CD4-positive, alpha-beta T cell (primary cell): ENCODE data around the gene HECW1. TPM values are rescaled to one million over a fixed set of nuclear protein-coding genes. Genes with fewer than 3 reads are reported as not detected.

ENCODE experiments used
- ATAC-seq: fragments of 200-7000 bp; cut with Tn5 transposase; one replicate; pipeline ENCODE4 v1.10.0; 2022; ENCODE audit warnings: mild to moderate bottlenecking; ENCODE audit not compliant: poor library complexity
- CTCF ChIA-PET: fragments of 350-600 bp; sonication (Branson Sonifier 250); formaldehyde crosslinking; loops from one replicate; lab custom pipeline; 2021; ENCODE audit warnings: antibody characterized with exemption, inconsistent platforms; lab: Charles Lee
- POLR2A ChIA-PET: fragments of 350-600 bp; sonication (Branson Sonifier 250); formaldehyde crosslinking; loops from one replicate; lab custom pipeline; 2021; ENCODE audit warnings: antibody characterized with exemption, inconsistent platforms; lab: Charles Lee
- DNase-seq, 14 experiments: peaks; one replicate each; pipeline ENCODE4 v3.0.0-alpha.2; 2013 to 2020; ENCODE audit warnings: mixed read lengths in 2 of 14
- H3K27ac ChIP-seq, 2 donors: one replicate each; pipeline versions ENCODE4 v1.5.1 to v1.7.0; 2013; ENCODE audit warnings: low read length in 2 of 2, low read depth in 1 of 2, mild to moderate bottlenecking in 1 of 2
- H3K27me3 ChIP-seq, 2 experiments: 1 replicate in 1 of 2; 2 replicates in 1 of 2; pipeline versions ENCODE4 v1.6.1 to v1.7.0; 2013; ENCODE audit warnings: low read length in 2 of 2, control low read depth in 1 of 2, mild to moderate bottlenecking in 1 of 2, moderate library complexity in 1 of 2; ENCODE audit not compliant: insufficient read depth in 2 of 2, control insufficient read depth in 1 of 2
- H3K36me3 ChIP-seq: one replicate; pipeline ENCODE4 v1.6.1; 2013; ENCODE audit warnings: low read length, control low read depth; ENCODE audit not compliant: insufficient read depth
- H3K4me1 ChIP-seq: one replicate; pipeline ENCODE4 v1.6.1; 2013; ENCODE audit warnings: low read length, control low read depth; ENCODE audit not compliant: insufficient read depth
- H3K4me3 ChIP-seq: one replicate; pipeline ENCODE4 v1.5.1; 2013; ENCODE audit warnings: mild to moderate bottlenecking, low read length, moderate library complexity
- H3K9me3 ChIP-seq, 2 experiments: 1 replicate in 1 of 2; 2 replicates in 1 of 2; pipeline versions ENCODE4 v1.6.1 to v1.7.0; 2013; ENCODE audit warnings: low read length in 2 of 2, mild to moderate bottlenecking in 2 of 2, control low read depth in 1 of 2, moderate library complexity in 1 of 2; ENCODE audit not compliant: control insufficient read depth in 1 of 2, insufficient read depth in 1 of 2
- H3K27ac Mint-ChIP-seq: one replicate; pipeline ENCODE4 v1.8.0; 2020; ENCODE audit warnings: mixed read lengths
- H3K27me3 Mint-ChIP-seq: one replicate; pipeline ENCODE4 v1.8.0; 2021; ENCODE audit warnings: mixed read lengths
- H3K36me3 Mint-ChIP-seq: one replicate; pipeline ENCODE4 v1.8.0; 2021; ENCODE audit warnings: low read depth, mixed read lengths
- H3K4me1 Mint-ChIP-seq: one replicate; pipeline ENCODE4 v1.8.0; 2021; ENCODE audit warnings: low read depth, mixed read lengths
- H3K4me3 Mint-ChIP-seq: one replicate; pipeline ENCODE4 v1.8.0; 2020; ENCODE audit warnings: mild to moderate bottlenecking, mixed read lengths
- H3K9me3 Mint-ChIP-seq: one replicate; pipeline ENCODE4 v1.8.0; 2020; ENCODE audit warnings: mixed read lengths
- intact Hi-C, 2 experiments: fragments of 100-400 bp; cut with DNase I in 1 of 2; cut with micrococcal nuclease in 1 of 2; formaldehyde crosslinking; loops; one replicate each; pipeline versions ENCODE4 v1.15.1 to v1.9.0; 2023 to 2025; cut with DNase I, micrococcal nuclease
- total RNA-seq, 174 experiments: library from RNA in 2 of 174; stranded (reverse) in 2 of 174; gene quantifications; one replicate each; pipeline ENCODE4 v1.2.3 and lab custom pipeline; 2021 to 2026
- TF ChIP-seq, protein P1 (sequence below): fragments of 200-600 bp; IDR thresholded peaks from one replicate; pipeline ENCODE4 v1.8.0; 2022; ENCODE audit warnings: antibody characterized with exemption, mild to moderate bottlenecking

The HECW1 gene
- total RNA-seq, 2 experiments from 2014 or later = not detected

DNA sequence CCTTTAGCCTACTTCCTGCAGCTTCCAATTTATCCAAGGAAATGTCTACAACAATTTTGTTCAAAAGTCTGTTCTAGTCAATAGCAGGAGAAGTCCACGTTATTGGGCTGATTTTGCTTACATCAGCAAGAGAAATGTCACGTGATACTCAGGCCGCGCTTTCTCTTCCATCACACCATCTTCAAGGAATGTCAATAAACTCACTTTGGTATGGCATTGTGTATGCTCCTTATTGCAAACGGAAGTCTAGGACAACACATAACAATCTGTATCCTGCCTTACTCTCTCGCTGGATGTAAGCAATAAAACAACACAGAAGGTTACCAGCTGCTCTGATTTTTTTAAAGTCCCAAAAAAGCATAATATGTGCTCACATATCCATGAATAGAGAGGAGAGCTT, 453.3 kb downstream of the HECW1 start:
- TF ChIP-seq, protein P1, sequence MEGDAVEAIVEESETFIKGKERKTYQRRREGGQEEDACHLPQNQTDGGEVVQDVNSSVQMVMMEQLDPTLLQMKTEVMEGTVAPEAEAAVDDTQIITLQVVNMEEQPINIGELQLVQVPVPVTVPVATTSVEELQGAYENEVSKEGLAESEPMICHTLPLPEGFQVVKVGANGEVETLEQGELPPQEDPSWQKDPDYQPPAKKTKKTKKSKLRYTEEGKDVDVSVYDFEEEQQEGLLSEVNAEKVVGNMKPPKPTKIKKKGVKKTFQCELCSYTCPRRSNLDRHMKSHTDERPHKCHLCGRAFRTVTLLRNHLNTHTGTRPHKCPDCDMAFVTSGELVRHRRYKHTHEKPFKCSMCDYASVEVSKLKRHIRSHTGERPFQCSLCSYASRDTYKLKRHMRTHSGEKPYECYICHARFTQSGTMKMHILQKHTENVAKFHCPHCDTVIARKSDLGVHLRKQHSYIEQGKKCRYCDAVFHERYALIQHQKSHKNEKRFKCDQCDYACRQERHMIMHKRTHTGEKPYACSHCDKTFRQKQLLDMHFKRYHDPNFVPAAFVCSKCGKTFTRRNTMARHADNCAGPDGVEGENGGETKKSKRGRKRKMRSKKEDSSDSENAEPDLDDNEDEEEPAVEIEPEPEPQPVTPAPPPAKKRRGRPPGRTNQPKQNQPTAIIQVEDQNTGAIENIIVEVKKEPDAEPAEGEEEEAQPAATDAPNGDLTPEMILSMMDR = no peak
- Mint-ChIP-seq H3K4me3 (no peak overlapping the region), H3K9me3 (no peaks in the 10 kb centered on the region), H3K36me3 (no peaks in the 10 kb centered on the region), H3K4me1 (no peaks in the 10 kb centered on the region), H3K27me3 (peaks cover 22% of the 10 kb centered on the region), H3K27ac (no peak overlapping the region)
- POLR2A ChIA-PET = interaction anchor here (0.6 kb wide), 1 partner anchor 140 kb away, joined by 3 read pairs; no protein-coding TSS in a partner anchor
- no peaks in the 10 kb centered on the region for H3K4me1 ChIP-seq
- H3K9me3 ChIP-seq = no peaks in the 10 kb centered on the region
- CTCF ChIA-PET = no interaction called here
- intact Hi-C loops = no loop called here
- peaks cover 0 to 5% of the 10 kb centered on the region in 2 experiments for H3K27me3 ChIP-seq
- no peak overlapping the region for H3K4me3 ChIP-seq
- ATAC-seq = no peak
- H3K27ac ChIP-seq = no peak overlapping the region
- H3K36me3 ChIP-seq = no peaks in the 10 kb centered on the region
- DNase-seq = no peak

DNA sequence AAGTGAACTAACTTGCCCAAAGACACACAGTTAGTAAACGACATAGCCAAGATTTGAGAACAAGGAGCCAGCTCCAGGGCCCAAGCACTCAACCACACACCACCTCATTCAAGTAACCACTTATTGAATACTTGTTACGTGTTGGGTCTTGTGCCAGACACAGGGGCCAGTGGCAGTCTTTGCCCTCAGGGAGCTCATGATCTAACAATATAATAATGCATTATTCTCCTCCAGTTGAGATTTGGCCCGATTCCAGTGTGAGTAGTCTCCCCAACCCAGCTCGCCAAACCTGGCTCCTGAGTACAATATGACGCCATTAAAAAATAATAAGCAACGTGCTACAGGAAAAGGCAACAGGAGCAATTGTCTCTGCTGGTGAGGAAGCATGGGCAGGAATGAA, 456.1 kb downstream of the HECW1 start:
- H3K4me3 ChIP-seq = no peak overlapping the region
- H3K9me3 Mint-ChIP-seq = no peaks in the 10 kb centered on the region
- no peaks in the 10 kb centered on the region for H3K36me3 ChIP-seq
- H3K4me3 Mint-ChIP-seq = no peak overlapping the region
- ChIA-PET CTCF (no interaction called here), POLR2A (no interaction called here)
- no peak for ATAC-seq
- TF ChIP-seq, protein P1 = no peak
- no peaks in the 10 kb centered on the region for H3K4me1 ChIP-seq
- peaks cover 5% of the 10 kb centered on the region for H3K4me1 Mint-ChIP-seq
- intact Hi-C loops = no loop called here
- no peak overlapping the region for H3K27ac ChIP-seq
- H3K27ac Mint-ChIP-seq = no peak overlapping the region
- H3K9me3 ChIP-seq = no peaks in the 10 kb centered on the region
- H3K36me3 Mint-ChIP-seq = no peaks in the 10 kb centered on the region
- H3K27me3 ChIP-seq = no peaks in the 10 kb centered on the region
- DNase-seq = no peak
- H3K27me3 Mint-ChIP-seq = peaks cover 8% of the 10 kb centered on the region

DNA sequence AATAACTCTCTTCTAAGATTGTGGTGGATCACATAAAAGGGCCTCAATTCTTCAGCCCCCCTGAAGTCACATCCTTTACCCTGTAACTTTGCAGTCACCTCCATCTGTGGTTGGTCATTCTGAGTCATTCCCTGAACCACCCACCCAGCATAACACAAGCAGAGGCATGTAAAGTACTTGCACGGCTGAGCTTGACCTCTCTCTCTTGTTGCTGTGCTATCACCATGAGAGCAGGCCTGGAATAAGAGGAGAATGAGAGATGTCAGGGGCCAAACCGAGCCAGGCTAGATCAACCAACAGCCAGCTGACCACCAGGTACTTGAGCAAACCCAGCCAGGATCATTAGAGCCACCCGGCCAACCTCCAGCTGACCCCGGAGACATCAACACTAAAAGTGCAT, 457.0 kb downstream of the HECW1 start:
- Histone ChIP-seq H3K9me3 (no peaks in the 10 kb centered on the region), H3K36me3 (no peaks in the 10 kb centered on the region), H3K27me3 (no peaks in the 10 kb centered on the region), H3K27ac (no peak overlapping the region), H3K4me1 (no peaks in the 10 kb centered on the region), H3K4me3 (no peak overlapping the region)
- DNase-seq = no peak
- no peak overlapping the region for H3K27ac Mint-ChIP-seq
- H3K36me3 Mint-ChIP-seq = no peaks in the 10 kb centered on the region
- ChIA-PET POLR2A (no interaction called here), CTCF (no interaction called here)
- peaks cover 6% of the 10 kb centered on the region for H3K27me3 Mint-ChIP-seq
- intact Hi-C loops = no loop called here
- H3K4me1 Mint-ChIP-seq = peaks cover 5% of the 10 kb centered on the region
- ATAC-seq = no peak
- H3K9me3 Mint-ChIP-seq = no peaks in the 10 kb centered on the region
- H3K4me3 Mint-ChIP-seq = no peak overlapping the region
- TF ChIP-seq, protein P1 = no peak
